Peyer's patch (tissue), 4 donors: ENCODE results near the gene BATF3.

Source experiments
- CTCF ChIP-seq, 6 experiments: fragments of 450-650 bp in 4 of 6; fragments of 200-600 bp in 2 of 6; sonication (generic) in 1 of 6; IDR thresholded peaks; one replicate each; pipeline ENCODE4 v1.5.1; 2017 to 2019; ENCODE audit warnings: antibody characterized with exemption in 6 of 6, mild to moderate bottlenecking in 3 of 6, moderate library complexity in 1 of 6
- POLR2A ChIP-seq, 2 donors: fragments of 450-650 bp; IDR thresholded peaks; one replicate each; pipeline ENCODE4 v1.5.1; 2017; ENCODE audit warnings: antibody characterized with exemption in 2 of 2, mild to moderate bottlenecking in 2 of 2, moderate library complexity in 2 of 2

- no peak for TF ChIP-seq POLR2A (IDR thresholded peaks at IDR 0.05)
- peak; percentile 79 to 94 (median 90) for TF ChIP-seq CTCF (IDR thresholded peaks at IDR 0.05)
These were observed 34.2 kb downstream of the BATF3 start for GRCh38 chr1:212665241-212666115.
